PC-3 (cell line): ENCODE data around the gene GOLT1A.

Source experiments
- CTCF ChIP-seq: fragments of 300-600 bp; sonication (generic); conservative IDR thresholded peaks from 2 replicates; pipeline ENCODE4 v1.5.1; 2017; ENCODE audit warnings: antibody characterized with exemption, low read depth, mild to moderate bottlenecking, low read length
- EZH2 ChIP-seq: fragments of 300-600 bp; sonication (generic); IDR thresholded peaks from one replicate; pipeline ENCODE4 v1.6.1; 2017; ENCODE audit warnings: antibody characterized with exemption, mild to moderate bottlenecking, low read length; ENCODE audit not compliant: unreplicated experiment

DNA sequence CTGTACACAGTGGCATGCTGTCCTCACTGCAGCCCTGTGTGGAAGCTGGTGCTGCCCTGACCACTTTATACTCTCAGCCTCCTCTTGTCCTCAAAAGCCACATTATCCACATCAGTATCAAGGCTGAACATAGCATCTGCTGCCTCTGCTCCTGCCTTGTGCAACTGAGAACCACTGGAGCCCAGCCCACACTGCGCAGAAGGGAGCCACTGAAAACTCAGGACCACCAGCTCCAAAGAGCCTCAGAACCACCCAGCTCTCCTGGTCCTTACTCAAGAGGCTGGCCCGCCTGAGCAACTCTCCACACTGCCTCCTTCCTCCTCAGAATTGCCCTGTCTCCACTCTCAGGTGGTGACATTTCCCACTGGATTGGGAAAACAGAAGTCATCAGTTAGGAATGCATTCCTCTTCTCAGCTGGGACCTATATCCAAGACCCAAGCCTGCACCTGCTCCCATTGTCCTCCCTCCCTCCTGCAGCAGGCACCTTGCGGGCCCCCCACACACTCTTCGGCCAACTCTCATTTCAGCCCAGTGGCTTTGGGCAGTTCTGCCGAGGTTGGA, 10.5 kb downstream of the GOLT1A start:
- no peak for TF ChIP-seq EZH2
- no peak for TF ChIP-seq CTCF
